Inferior parietal cortex (tissue), 1 donor: ENCODE data around the gene PRCC.
"Not testable (repeated sequence)": the region's sequence is repeated elsewhere in the genome, so short reads cannot be mapped to it uniquely, and the experiment has no call there.

Experiments
- DNase-seq: peaks from one replicate; pipeline ENCODE4 v3.0.0-alpha.2; 2016; ENCODE audit errors: extremely low spot score

PRCC gene

DNA sequence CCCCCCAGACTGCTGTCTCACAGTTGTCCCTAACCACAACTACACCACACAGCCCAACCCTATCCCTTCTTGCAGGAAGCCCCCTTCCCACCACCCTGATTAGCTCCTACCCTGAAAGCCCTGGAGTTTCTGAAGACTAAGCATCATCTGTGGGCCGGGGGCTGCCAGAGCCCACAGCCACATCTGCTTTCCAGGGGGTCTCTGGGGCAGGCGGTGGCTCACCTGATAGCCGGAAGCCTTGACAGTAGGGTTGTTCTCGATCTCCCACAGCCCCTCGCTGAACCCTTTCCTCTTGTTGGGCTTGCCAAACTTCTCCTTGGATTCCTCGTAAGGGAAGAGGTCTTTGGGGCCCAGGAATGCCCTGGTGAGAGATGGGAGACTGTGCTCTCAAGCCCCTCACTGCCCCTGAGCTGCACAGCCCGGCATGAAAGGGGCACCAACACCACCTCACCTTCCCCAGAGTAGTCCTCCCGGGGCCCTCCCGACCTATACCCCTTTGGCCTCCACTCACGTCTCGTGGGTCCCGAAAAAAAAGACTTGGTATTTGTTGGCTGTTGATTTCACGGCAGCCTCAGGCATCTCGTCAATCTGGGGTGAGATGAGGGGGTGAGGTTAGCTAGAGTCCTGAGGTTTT, 22.4 kb upstream of the PRCC start:
- no peak for DNase-seq

DNA sequence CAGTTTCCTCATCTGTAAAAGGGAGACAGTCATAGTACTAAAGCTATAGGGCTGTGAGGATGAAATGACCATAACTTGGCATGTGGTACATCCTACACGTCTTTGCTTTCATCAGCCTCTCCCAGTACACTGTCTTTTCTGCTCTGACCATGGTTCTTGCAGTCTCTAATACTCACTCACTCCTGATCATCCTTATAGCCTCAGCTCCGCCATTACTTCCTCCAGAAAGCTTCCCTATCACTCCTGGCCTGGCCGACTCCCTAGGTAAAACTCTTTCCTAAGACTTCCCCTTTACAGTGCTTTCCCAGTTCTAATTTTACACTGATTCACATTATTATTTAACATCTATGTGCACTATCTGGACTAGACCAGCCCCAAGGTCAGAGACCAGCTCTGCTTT, 21.5 kb upstream of the PRCC start:
- DNase-seq: no peak

DNA sequence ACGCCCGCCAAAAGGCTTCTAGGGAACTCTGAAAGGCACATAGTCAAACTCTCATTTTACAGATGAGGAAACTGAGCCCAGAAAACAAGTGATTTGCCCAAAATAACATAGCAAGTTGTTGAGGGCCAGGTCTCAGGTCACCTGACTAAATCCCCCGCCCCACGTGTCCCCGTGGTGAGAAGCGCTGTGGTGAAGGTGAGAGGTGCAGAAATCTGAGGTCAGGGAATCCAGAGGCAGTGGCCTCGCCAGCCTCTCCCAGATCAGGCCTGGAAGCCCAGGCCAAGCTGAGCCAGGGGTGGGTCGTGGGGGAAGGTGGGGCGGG, 21.0 kb upstream of the PRCC start:
- no peak for DNase-seq

DNA sequence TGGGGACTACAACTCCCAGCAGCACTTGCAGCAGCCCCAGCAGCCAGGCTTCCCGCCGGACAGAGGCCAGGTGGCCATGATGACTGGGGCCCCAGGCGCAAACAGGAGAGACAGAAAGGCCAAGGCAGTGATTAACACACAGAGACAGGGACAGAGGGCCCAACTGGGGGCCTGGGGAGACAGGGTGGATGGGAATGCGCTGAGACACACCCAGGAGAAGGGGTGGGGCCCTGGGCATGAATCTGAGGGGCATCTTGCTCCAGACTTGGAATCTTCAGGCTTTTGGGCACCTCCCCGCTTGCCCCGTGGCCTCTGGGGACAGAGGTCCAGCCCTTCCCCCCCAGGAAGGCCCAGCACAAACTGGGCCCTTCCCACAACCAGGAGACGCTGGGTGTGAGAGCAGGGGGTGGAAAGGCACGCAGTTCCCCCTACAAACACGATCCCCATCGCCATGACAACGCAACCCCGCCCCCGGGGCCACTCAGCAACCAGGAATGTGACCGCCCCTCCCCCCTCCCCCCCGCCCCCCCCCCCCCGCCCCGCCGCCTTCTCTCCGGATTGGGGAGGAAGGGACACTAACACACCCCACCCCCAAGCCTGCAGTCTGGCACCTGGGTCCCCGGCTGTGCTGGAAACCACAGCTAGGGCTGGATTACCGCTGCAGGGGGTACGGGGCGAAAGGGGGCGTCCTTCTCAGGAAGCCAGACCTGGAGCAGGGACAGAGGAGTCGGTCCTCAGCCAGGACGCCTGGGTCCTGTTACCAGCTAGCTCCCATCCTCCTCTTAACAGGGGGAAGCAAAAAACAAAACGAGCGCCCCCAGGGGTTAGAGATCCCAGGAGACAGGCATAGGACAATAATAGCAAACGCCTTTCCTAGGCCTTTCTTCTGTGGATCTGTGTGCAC, 20.4 kb upstream of the PRCC start:
- DNase-seq: peak; percentile 69

DNA sequence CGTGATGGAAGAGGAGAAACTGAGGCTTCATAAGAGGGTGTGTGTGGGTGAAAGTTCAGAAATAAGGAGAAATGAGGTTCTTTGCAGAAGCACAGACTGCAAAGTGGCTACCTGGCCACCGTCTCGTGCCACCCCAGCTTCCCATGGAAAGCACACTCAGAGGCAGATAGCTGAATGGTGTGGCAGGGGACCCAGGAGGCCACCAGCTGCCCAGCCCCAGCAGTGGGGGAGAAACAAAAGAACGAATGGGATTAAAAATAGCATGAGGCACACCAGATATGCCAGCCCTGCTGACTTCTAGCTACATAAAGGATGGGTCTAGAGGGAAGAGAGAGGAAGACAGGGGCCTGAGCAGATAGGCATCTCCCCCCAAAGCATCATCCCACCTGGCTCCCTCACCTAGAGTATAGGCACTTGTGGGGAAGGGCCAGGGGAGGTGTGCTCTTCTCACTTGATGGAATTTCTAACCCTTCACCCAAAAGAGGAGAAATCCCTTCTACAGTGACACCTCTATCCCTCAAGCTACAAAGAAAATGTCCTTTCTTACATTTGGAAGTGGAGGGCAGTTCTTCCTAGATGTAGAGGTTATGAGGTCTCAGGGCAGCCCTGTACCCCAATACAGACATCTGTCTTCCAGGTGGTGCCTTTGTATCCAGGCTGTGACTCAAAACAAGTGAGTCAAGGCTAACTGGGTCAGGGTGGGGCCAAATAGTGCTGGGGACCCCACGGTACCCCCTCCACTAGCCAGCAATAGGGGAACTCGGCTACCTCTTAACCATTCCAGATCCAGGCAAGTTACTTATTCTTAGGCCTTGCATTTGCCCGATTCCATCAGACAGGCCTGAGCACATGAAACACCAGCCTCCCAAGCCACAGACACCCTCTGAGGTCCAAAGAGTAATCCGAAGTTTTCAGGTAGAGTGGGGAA, 19.3 kb upstream of the PRCC start:
- no peak for DNase-seq

DNA sequence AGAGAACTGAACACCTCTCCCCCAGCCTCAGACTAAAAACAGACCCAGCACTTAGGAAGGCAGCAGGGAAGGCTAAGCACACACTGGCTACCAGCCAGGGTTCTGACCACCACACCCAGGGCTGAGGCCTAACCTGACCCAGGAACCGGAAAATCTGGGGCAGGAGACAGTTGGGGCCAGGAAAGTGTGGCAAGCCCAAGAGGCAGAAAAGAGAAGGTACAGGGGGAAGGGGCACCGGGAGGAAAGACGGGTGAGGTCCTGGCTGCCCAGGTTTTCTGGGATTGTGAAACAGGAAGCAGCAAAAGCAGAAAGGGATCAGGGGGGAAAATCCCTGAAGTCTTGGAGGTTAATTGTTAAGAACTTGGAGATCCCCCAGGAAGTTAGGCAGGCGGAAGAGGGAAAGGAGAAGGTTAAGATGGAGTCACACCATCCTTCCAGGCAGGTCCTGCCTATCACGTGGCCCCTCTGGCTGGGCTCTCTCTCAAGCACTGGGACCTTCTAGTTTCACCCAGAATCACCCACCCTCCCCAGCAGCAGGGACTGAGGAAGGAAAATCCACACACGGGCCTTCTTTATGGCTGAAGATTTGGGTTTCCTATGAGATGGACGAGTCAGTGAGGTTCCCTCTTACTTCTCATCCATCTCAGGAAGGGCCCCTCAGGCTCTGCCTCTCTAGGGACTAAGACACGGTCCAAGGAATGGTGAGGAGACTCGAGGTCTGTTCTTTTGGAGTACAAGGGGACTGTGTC, 18.5 kb upstream of the PRCC start:
- no peak for DNase-seq

DNA sequence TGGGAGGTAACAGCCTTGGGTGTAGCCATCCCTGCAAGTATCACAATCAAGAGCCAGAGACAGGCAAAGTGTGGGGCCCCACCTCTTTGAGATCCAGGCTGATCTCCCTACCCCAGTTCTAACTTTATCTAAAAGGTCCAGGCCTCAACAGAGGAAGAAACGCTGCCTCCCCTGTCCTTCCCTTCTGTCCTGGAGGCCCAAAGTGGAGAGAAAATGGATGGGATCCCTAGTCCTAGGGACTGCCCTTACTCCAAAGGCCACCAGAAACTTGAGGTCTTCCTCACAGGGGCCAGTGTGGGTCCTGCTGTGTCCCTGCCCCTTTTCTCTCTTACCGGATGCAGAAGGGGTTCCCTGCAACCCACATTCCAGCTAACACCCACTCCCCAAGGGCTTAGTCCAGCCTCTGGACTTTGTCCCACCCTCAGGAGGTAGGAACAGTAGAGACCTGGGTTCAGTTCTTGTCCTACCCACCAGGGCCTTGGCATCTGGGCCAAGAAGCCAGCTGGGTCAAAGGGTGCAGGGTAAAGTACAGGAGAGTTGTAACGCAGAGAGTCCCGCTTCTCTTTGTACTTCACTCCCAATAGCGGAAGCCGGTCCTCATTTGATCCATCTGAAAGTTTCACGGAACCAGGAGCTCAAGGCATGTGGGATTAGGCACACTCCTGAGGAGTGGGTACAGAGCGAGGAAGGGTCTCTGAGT, 17.8 kb upstream of the PRCC start:
- no peak for DNase-seq

DNA sequence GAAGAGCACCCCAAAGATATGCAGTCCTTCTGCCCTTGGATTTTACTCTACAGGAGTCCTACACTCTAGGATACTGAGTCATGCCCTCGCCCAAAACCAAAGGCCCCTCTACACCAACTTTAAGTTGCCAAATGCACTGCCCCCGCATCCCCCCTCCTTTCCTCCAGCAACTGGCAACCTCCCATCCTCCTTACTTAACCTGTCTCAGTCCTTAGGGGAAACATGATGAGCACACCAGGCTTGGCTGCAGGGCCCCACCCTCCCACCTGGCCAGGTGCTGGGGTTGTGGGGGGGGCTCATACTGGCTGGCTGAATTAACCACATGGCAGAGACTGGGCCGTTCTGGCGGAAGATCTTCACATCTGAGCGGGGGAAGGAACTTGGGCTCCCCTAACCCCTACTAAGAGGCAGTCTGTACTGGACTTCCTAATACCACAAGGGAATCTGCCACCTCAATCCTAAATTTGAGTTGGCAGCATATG, 17.1 kb upstream of the PRCC start:
- no peak for DNase-seq

DNA sequence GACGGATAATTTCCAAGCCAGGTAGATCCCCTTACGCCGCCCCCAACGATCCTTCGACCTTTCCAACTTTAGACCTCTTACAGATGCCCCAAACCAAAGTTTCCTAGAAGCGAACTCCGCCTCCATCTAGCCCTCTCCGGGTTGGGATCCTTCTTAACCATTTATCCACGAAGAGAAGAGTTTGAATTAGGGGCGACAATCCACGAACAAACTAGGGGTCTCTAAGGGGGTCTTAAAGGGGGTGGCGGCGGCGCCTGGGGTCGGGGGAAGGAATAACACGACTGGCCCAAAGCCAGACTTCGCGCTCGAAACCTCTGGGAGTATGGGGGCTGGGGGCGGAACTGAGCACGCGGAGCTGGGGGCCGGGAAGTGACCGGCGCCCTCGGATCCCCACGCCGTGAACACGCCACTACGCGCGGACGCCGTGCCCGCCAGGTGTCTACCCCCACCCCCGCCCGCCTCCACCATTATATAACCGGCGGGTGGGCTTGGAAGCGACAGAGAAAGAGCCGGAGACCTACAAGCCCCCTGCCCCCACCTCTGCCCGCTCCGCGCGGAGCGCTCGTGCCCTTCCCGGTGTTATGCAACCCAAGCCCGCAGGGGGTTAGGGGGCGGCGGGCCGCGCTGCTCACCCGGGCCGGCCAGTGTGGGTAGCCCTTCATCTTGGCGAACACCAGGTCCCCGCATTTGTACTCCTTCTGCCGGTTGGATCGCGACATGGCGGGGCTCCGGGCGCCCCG, 16.5 kb upstream of the PRCC start:
- no peak for DNase-seq

DNA sequence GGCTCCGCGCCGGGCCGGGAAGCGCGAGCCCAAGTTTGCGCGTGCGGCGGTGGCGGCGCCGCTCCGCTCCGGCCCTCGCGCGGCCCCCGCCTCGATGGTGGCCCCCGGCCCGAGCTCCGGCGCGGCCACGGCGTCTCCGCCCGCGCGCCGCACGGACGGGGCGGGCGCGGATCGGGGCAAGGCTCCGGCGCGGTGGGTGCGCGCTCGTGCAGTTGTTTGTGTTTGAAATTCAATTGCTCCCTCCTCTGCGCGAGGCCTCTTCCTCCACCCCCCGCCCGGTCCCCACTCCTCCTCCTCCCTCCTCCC, 15.9 kb upstream of the PRCC start, which contains the start of gene HDGF:
Gene HDGF (minus strand): TSS at position 225 of the 306 bp plus-strand sequence. CDS start 246 bp downstream, outside the sequence.
- DNase-seq: no peak

DNA sequence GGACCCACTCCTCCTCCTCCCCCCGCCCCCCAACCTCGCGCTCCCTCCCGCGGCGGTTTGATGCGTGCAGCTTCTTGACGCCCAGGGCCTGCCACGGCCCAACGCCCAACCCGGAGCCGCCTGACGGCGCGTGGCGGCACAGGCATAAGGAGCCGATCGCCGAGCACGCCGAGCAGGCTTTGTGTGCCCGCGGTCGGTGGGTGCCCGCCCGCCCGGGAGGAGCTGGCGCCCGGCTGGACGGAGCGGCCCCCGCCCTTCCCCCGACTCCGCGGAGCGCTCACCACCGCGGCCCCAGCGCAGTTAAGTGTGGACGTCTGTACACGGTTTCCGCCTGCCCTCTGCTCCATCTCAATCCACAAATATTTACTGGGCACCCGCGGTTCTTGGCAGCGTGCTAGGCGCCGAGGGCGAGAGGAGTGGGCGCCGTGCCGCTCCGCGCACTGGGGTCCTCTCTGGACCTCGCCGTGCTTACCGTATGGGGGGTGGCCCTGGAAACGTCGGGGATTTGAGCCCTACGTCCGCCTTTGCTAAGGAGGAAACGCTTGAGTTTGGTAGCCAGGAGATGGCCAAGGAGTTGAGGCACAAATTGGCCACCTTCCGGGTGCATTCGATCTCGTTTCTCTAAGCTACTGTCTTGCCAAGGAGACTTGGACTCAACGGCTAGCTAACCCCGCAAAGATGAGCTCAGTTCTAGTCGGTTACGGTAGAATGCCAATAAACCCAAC, 15.4 kb upstream of the PRCC start:
- DNase-seq: peak; percentile 91

DNA sequence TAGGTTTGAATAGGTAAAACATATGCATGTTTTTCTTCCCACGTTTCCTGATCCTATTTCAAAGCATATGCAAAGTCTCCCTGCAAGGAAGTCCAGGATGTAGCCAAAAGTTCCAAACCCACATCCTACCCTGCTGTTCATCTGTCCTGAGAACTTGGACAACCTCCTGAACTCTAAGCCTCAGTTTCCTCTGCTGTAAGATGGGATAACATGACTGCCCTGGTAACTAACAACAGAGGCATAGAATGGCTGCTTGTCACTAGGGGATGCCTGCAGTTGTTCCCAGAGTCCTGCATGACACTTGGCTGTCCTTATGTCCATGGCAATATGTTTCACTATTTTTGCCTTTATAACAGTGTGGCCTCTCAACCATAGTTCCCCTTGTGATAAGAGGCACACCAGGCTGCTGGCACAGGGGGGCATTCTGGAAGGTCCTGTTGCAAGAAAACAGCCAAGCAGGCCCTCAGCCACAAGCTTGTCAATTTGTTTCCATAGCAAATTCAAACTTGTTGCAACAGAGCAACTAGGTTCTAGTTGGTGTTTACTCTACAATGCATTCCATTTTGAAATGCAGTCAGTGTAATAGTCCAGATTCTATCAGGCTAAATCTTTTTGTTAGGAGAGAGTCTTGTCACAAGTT, 14.4 kb upstream of the PRCC start:
- no peak for DNase-seq

DNA sequence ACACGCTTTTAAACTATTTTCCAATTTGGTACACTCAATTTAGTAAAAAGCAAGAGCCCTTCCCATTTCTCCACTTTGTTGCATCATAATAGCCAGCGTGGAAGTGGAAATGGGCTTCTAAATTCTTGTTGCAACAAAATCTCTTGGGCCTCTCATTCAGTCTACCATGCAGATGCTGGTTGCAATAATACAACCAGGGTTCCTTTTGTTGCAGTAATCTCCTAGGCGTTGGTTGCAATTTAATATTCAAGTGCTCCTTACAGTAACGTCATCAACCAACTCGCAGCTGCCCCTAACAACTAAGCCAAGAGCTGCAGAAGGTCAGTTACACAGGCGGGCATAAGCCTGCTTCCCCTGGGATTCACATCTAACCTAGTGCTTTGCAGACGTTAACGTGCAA, 13.1 kb upstream of the PRCC start:
- no peak for DNase-seq

DNA sequence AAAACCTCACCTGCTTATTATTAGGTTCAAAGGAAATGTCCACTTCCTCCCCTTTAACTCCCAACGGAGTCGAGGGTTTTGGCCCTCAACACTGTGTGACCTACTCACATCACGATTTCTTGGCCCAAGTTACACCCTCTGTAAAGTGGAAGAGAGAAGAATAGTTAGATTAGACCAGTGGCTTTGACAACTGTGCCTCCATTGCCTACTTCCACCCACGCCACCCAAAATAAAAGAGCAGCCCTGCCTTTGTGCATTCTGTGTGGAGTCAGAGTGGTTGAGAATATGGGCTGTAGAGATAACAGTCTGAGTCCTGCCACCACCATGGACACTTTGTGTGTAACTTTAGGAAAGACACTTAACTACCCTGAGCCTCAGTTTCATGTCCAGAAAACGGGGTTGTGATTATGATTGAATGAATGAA, 11.8 kb upstream of the PRCC start:
- no peak for DNase-seq

DNA sequence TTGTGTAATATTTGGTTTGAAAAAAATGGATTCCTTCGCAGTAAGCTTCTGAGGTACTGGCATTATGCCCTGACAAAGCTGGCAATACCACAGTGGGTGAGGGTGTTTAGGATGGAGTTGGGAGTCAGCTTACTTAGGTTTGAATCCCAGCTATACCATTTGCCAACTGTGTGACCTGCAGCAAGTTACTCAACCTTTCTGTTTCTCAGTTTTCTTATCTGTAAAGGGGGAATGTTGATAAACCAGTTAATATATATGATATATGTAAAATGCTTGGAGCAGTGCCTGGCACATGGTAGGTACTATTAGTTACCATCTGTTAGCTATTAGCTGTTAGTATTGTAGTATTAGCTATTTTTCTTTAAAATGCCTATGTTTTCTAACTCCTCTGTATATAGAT, 11.0 kb upstream of the PRCC start:
- no peak for DNase-seq

DNA sequence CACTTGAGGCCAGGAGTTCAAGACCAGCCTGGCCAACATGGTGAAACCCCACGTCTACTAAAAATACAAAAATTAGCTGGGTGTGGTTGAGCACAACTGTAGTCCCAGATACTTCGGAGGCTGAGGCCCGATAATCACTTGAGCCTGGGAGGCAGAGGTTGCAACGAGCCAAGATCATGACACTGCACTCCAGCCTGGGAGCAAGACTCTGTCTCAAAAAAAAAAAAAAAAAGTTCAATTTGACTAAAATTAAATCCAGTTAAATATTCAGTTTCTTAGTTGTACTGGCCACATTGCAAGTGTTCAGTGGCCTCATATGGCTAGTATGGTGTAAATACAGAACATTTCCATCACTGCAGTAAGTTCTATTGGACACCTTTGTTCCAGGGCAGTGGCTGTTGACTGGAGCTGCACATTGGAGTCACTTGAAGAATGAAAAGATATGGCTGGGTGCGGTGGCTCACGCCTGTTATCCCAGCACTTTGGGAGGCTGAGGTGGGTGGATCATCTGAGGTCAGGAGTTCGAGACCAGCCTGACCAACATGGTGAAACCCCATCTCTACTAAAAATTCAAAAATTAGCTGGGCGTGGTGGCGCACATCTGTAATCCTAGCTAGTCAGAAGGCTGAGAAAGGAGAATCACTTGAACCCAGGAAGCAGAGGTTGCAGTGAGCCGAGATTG, 9.6 kb upstream of the PRCC start:
- not testable (repeated sequence) for DNase-seq

DNA sequence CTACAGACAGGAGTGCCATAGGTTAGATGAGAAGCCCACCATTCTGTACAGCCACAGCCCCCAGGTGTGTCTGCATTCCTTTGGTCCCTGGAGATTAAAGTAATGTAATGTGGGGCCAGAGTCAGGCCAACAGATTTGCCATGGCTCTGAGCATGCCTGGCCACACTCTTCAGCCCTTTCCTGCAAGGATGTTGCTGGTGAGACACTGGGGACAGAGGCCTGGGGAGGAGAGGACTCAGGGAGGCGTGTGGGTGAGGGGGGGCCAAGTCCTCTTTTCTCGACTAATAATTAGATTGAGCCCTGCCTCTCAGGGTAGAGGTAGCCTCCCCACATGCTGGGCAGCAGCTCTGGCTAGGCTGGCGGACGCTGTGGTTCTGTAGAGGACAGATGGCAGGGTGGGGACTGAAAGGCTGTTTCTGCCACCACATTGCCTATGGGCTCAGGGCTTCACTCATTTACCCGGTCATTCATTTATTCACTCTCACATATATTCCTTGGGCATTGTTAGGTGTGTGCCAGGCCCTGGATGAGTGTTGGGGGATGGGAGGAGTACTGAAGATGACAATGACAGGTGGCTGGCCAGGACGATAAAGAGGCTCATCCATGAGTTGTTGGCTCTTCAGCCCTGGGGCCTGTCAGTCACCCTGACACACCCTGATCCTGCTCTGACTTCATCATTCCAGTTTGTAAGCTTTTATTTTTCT, 7.1 kb upstream of the PRCC start:
- no peak for DNase-seq

DNA sequence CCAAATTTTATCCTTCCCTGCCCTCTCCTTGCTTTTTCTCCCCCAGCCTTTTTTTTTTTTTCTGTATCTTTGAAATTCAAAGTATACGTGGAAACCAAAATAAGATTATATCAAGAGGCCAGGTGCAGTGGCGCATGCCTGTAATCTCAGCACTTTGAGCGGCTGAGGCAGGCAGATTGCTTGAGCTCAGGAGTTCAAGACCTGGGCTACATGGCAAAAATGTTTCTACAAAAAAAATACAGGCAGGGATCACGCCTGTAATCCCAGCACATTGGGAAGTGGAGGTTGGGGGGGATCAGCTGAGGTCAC, 6.6 kb upstream of the PRCC start:
- no peak for DNase-seq
